ENCODE results near the gene GPR84. TPM values are rescaled to one million over a fixed set of nuclear protein-coding genes. Genes with fewer than 3 reads are reported as not detected.

Gene GPR84
- total RNA-seq, 1 experiment from 2014 or later, result not detected

- Histone ChIP-seq H3K4me2 (peak overlapping the region; percentile 59), H3K36me3 (ENCODE audit: low read depth) (no peaks in the 10 kb centered on the region), H3F3A (ENCODE audit: insufficient read depth, low read depth) (peaks cover 27% of the 10 kb centered on the region), H3K4me3 (no peak overlapping the region), H3K27me3 (ENCODE audit: insufficient read depth, low read depth) (no peaks in the 10 kb centered on the region), H3K4me1 (replicated peaks; ENCODE audit: insufficient read depth) (peaks cover 49% of the 10 kb centered on the region), H3K79me2 (ENCODE audit: low read depth) (no peaks in the 10 kb centered on the region), H3K27ac (peak overlapping the region; percentile 38), H4K20me1 (ENCODE audit: insufficient read depth) (no peaks in the 10 kb centered on the region), H3K9me2 (ENCODE audit: insufficient read depth) (no peaks in the 10 kb centered on the region), H2AFZ (no peak overlapping the region), H3K9me3 (ENCODE audit: insufficient read depth, low read depth) (no peaks in the 10 kb centered on the region)
- ChIA-PET POLR2A (ENCODE audit: unreplicated experiment) (interaction anchor here (0.5 to 0.6 kb wide), 4 partner anchors 36 to 1791 kb away, joined by 3 to 7 read pairs (median 3); no protein-coding TSS in a partner anchor), CTCF (interaction anchor here (0.6 to 1.0 kb wide), 6 partner anchors 11 to 850 kb away, joined by 3 to 8 read pairs (median 4); partner anchors contain the start of gene COPZ1)
- TF ChIP-seq CTCF (conservative IDR thresholded peaks at IDR 0.05) (no peak), EZH2 (IDR thresholded peaks at IDR 0.05; ENCODE audit: low read depth) (no peak)
- BruUV-seq (replicated peaks), result no TSS peak
- intact Hi-C loops (cut with micrococcal nuclease; ENCODE audit: unreplicated experiment), result no loop called here
- peak in 1 of 2 experiments; percentile 12 for DNase-seq
Measured at GRCh38 chr12:54388237-54389133, 24.2 kb upstream of the GPR84 start.

GRCh38 chr12:54387114-54387467, 22.8 kb upstream of the GPR84 start:
- Histone ChIP-seq H4K20me1 (ENCODE audit: insufficient read depth) (no peaks in the 10 kb centered on the region), H3K4me3 (no peak overlapping the region), H3K4me2 (peak overlapping the region; percentile 59; the same call in 1 of the 2 replicates), H3K9me3 (ENCODE audit: insufficient read depth, low read depth) (no peaks in the 10 kb centered on the region), H2AFZ (no peak overlapping the region), H3K27ac (peak overlapping the region; percentile 38; the same call in 1 of the 2 replicates), H3K4me1 (replicated peaks; ENCODE audit: insufficient read depth) (peaks cover 61% of the 10 kb centered on the region), H3K79me2 (ENCODE audit: low read depth) (no peaks in the 10 kb centered on the region), H3K36me3 (ENCODE audit: low read depth) (no peaks in the 10 kb centered on the region), H3F3A (ENCODE audit: insufficient read depth, low read depth) (peaks cover 27% of the 10 kb centered on the region), H3K27me3 (ENCODE audit: insufficient read depth, low read depth) (no peaks in the 10 kb centered on the region), H3K9me2 (ENCODE audit: insufficient read depth) (no peaks in the 10 kb centered on the region)
- ChIA-PET CTCF (interaction anchor here (0.5 to 1.2 kb wide), 3 partner anchors 17 to 170 kb away, joined by 3 to 7 read pairs (median 6); no protein-coding TSS in a partner anchor), POLR2A (ENCODE audit: unreplicated experiment) (no interaction called here)
- no TSS peak for BruUV-seq (replicated peaks)
- DNase-seq, result no peak
- TF ChIP-seq CTCF (conservative IDR thresholded peaks at IDR 0.05) (no peak), EZH2 (IDR thresholded peaks at IDR 0.05; ENCODE audit: low read depth) (no peak)
- intact Hi-C loops (cut with micrococcal nuclease; ENCODE audit: unreplicated experiment), result no loop called here

GRCh38 chr12:54386403-54387113, 22.3 kb upstream of the GPR84 start:
- DNase-seq, result no peak
- no peak overlapping the region for H3K4me3 ChIP-seq
- ChIA-PET POLR2A (ENCODE audit: unreplicated experiment) (interaction anchor here (0.6 kb wide), 1 partner anchor 391 kb away, joined by 3 read pairs; no protein-coding TSS in a partner anchor), CTCF (interaction anchor here (0.5 to 1.2 kb wide), 3 partner anchors 16 to 170 kb away, joined by 3 to 7 read pairs (median 6); no protein-coding TSS in a partner anchor)
- no peaks in the 10 kb centered on the region for H3K79me2 ChIP-seq (ENCODE audit: low read depth)
- H2AFZ ChIP-seq, result no peak overlapping the region
- intact Hi-C loops (cut with micrococcal nuclease; ENCODE audit: unreplicated experiment), result no loop called here
- H3K9me2 ChIP-seq (ENCODE audit: insufficient read depth), result no peaks in the 10 kb centered on the region
- no peak for TF ChIP-seq EZH2 (IDR thresholded peaks at IDR 0.05; ENCODE audit: low read depth)
- TF ChIP-seq CTCF (conservative IDR thresholded peaks at IDR 0.05), result no peak
- BruUV-seq (replicated peaks), result no TSS peak
- H3K27me3 ChIP-seq (ENCODE audit: insufficient read depth, low read depth), result no peaks in the 10 kb centered on the region
- no peak overlapping the region for H3K4me2 ChIP-seq
- peaks cover 63% of the 10 kb centered on the region for H3K4me1 ChIP-seq (replicated peaks; ENCODE audit: insufficient read depth)
- no peaks in the 10 kb centered on the region for H3K9me3 ChIP-seq (ENCODE audit: insufficient read depth, low read depth)
- H3K36me3 ChIP-seq (ENCODE audit: low read depth), result no peaks in the 10 kb centered on the region
- H4K20me1 ChIP-seq (ENCODE audit: insufficient read depth), result no peaks in the 10 kb centered on the region
- 0 out of 2 replicates have a peak overlapping the region, but pooled peaks have one; percentile 38 for H3K27ac ChIP-seq
- H3F3A ChIP-seq (ENCODE audit: insufficient read depth, low read depth), result peaks cover 27% of the 10 kb centered on the region

Data from PC-9 (cell line).